ENCODE data around the gene ACAA1. TPM values are rescaled to one million over a fixed set of nuclear protein-coding genes. Genes with fewer than 3 reads are reported as not detected.

ACAA1 gene
- total and polyA plus RNA-seq, 2 experiments from 2014 or later, result 141 to 250 TPM

DNA sequence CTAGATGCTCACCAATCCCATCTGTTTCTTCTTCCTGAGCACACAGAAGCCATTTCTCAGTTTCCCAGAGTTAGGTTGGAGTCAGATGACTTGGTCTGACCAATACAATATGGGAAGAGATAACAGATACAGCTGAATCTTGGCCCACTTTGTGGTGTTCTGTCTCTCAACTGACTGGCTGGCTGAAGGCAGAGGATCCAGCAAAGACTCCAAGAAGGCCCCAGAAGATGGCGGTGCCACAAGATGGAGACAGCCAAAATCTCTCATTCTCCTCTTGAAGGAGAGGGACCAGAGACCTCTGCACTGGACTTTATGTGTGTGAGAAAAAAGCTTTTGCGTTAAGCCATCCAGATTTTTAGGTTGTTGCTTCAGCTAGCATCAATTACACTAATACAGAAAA, 20.2 kb upstream of the ACAA1 start:
- H3K9me3 ChIP-seq (ENCODE audit: low read depth), result no peaks in the 10 kb centered on the region
- H3K4me1 ChIP-seq (ENCODE audit: insufficient read depth), result no peaks in the 10 kb centered on the region
- H3K9me2 ChIP-seq (replicated peaks; ENCODE audit: insufficient read depth), result no peaks in the 10 kb centered on the region
- H4K20me1 ChIP-seq (ENCODE audit: insufficient read depth, poor library complexity, severe bottlenecking), result no peaks in the 10 kb centered on the region
- no peaks in the 10 kb centered on the region for H3K79me2 ChIP-seq
- no peak for DNase-seq (ENCODE audit: low spot score)
- no peak overlapping the region for H3K4me2 ChIP-seq
- TF ChIP-seq, protein P1, sequence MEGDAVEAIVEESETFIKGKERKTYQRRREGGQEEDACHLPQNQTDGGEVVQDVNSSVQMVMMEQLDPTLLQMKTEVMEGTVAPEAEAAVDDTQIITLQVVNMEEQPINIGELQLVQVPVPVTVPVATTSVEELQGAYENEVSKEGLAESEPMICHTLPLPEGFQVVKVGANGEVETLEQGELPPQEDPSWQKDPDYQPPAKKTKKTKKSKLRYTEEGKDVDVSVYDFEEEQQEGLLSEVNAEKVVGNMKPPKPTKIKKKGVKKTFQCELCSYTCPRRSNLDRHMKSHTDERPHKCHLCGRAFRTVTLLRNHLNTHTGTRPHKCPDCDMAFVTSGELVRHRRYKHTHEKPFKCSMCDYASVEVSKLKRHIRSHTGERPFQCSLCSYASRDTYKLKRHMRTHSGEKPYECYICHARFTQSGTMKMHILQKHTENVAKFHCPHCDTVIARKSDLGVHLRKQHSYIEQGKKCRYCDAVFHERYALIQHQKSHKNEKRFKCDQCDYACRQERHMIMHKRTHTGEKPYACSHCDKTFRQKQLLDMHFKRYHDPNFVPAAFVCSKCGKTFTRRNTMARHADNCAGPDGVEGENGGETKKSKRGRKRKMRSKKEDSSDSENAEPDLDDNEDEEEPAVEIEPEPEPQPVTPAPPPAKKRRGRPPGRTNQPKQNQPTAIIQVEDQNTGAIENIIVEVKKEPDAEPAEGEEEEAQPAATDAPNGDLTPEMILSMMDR (IDR thresholded peaks at IDR 0.05; ENCODE audit: poor library complexity), result no peak
- TF ChIP-seq EZH2 (IDR thresholded peaks at IDR 0.05; ENCODE audit: borderline replicate concordance) (no peak), EZH2phosphoT487 (IDR thresholded peaks at IDR 0.05; ENCODE audit: low read depth, severe bottlenecking, unreplicated experiment) (no peak)
- H3K27me3 ChIP-seq, result no peaks in the 10 kb centered on the region
- WGBS (ENCODE audit: low lambda C conversion rate, missing lambda C conversion rate), result 97% methylated on average over 2 of the region's 2 CpGs
- H3K36me3 ChIP-seq (replicated peaks; ENCODE audit: insufficient read depth, low read depth), result no peaks in the 10 kb centered on the region
- H3K27ac ChIP-seq, result no peak overlapping the region
- H3K4me3 ChIP-seq, result no peak overlapping the region
- H2AFZ ChIP-seq, result no peak overlapping the region

DNA sequence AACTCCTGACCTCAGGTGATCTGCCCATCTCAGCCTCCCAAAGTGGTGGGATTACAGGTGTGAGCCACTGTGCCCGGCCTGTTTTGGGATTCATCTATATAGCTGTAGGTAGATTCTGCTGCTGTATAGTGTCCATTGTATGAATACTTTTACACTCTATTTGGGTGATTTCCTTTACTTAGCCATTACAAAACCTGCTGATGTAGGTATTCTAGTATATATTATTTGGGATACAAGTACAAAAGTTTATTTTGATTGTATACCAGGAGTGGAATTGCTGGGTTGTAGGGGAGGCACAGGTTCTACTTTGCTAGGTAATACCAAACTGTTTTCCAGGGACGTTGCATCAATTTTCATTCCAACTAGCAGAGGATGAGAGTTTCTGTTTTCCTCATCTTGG, 18.9 kb upstream of the ACAA1 start:
- no peak for DNase-seq (ENCODE audit: low spot score)
- no peaks in the 10 kb centered on the region for H3K27me3 ChIP-seq
- H3K36me3 ChIP-seq (replicated peaks; ENCODE audit: insufficient read depth, low read depth), result no peaks in the 10 kb centered on the region
- WGBS (ENCODE audit: low lambda C conversion rate, missing lambda C conversion rate), result 86% methylated on average over 2 of the region's 2 CpGs
- no peaks in the 10 kb centered on the region for H3K79me2 ChIP-seq
- no peaks in the 10 kb centered on the region for H4K20me1 ChIP-seq (ENCODE audit: insufficient read depth, poor library complexity, severe bottlenecking)
- no peaks in the 10 kb centered on the region for H3K9me2 ChIP-seq (replicated peaks; ENCODE audit: insufficient read depth)
- no peak overlapping the region for H3K4me3 ChIP-seq
- no peaks in the 10 kb centered on the region for H3K4me1 ChIP-seq (ENCODE audit: insufficient read depth)
- H3K27ac ChIP-seq, result no peak overlapping the region
- no peak overlapping the region for H2AFZ ChIP-seq
- H3K9me3 ChIP-seq (ENCODE audit: low read depth), result no peaks in the 10 kb centered on the region
- TF ChIP-seq, protein P1 (IDR thresholded peaks at IDR 0.05; ENCODE audit: poor library complexity), result no peak
- TF ChIP-seq EZH2phosphoT487 (IDR thresholded peaks at IDR 0.05; ENCODE audit: low read depth, severe bottlenecking, unreplicated experiment) (no peak), EZH2 (IDR thresholded peaks at IDR 0.05; ENCODE audit: borderline replicate concordance) (no peak)
- H3K4me2 ChIP-seq, result no peak overlapping the region

DNA sequence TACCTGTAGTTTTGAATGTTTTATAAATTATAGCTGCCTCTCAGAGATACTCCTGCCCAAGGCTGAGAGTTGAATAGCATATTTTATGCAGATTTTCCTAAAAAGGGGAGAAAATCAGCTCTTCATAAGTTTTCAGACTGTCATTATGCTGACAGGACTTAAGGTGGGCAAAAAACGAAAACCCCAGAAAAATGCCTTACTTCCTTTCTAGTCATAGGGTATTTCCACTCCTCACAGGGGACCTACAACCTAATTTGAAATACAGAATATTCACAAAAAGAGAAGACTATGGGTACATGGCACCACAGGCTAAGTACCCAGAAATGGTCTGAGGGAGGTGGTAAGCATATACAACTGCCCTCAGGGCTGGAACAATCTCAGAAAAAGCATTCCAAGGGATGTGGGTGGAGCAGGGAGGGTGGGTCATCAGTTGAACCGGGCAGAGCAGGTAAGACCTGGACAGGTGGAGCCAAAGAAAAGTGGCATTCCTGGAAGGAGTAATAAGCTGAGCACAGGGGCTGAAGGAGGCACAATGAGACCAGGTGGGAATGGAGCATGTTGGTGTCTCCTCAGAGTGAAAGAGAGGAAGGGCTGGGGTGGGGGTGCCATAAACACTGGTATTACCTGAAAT, 17.8 kb upstream of the ACAA1 start:
- H3K4me1 ChIP-seq (ENCODE audit: insufficient read depth), result no peaks in the 10 kb centered on the region
- H3K79me2 ChIP-seq, result no peaks in the 10 kb centered on the region
- no peaks in the 10 kb centered on the region for H3K9me2 ChIP-seq (replicated peaks; ENCODE audit: insufficient read depth)
- peak overlapping the region; percentile 59 for H3K27ac ChIP-seq
- no peak overlapping the region for H3K4me3 ChIP-seq
- no peaks in the 10 kb centered on the region for H3K36me3 ChIP-seq (replicated peaks; ENCODE audit: insufficient read depth, low read depth)
- TF ChIP-seq EZH2 (IDR thresholded peaks at IDR 0.05; ENCODE audit: borderline replicate concordance) (no peak), EZH2phosphoT487 (IDR thresholded peaks at IDR 0.05; ENCODE audit: low read depth, severe bottlenecking, unreplicated experiment) (no peak)
- TF ChIP-seq, protein P1 (IDR thresholded peaks at IDR 0.05; ENCODE audit: poor library complexity), result no peak
- WGBS (ENCODE audit: low lambda C conversion rate, missing lambda C conversion rate), result 57% methylated on average over 2 of the region's 2 CpGs
- H2AFZ ChIP-seq, result no peak overlapping the region
- no peaks in the 10 kb centered on the region for H4K20me1 ChIP-seq (ENCODE audit: insufficient read depth, poor library complexity, severe bottlenecking)
- no peak overlapping the region for H3K4me2 ChIP-seq
- DNase-seq (ENCODE audit: low spot score), result no peak
- no peaks in the 10 kb centered on the region for H3K9me3 ChIP-seq (ENCODE audit: low read depth)
- H3K27me3 ChIP-seq, result no peaks in the 10 kb centered on the region
